Activated effector memory CD4-positive, alpha-beta T cell treated with anti-CD3 and anti-CD28 coated beads, Interleukin-2, amount 50 U/mL, for 16 hours (primary cell): Measurements from ENCODE around the gene CHIT1.
"Not testable (repeated sequence)": the region's sequence is repeated elsewhere in the genome, so short reads cannot be mapped to it uniquely, and the experiment has no call there.

Experiments used
- DNase-seq: peaks from one replicate; pipeline ENCODE4 v3.0.0-alpha.2; 2020

Gene CHIT1

DNA sequence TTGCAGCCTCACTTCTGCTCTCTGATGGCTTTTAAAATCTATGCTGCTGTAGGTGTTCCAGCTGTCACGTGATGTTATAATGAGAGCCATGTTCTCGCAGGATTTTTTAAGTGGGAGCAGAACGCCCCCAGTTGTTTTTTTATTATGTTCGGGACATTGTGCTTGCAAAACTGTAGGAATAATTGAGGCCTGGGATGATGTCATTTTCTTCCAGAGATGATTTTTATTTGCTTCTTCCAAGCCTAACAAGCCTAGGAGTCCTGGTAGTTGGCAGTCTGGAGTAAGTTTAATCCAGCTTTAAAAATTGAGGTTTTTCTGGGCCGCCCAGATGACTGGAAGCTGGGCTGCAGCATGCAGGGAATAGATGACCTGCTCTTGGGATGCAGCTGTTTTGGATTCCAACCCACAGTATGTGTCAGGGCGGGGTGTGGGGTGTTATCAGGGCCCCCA lies 34.6 kb upstream of the CHIT1 start:
- DNase-seq = no peak

DNA sequence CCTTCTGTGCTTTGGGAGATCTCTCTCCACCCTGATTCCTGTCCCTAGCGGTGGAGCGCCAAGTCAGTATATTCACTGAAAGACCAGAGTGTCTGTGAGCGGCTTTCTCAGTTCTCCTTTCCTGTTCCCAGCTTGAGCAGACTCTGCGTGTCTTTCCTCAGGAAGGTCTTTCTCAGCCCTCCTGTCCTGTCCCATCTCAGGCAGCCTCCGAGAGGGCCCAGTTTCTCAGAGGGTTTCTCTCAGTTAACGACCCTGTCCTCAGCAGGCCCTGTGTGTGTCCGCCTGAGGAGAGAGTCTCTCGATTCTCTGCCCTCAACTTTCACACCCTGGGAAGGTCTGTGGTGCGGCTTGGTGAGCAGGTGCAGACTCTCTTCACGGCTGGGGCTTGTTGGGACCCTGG lies 34.0 kb upstream of the CHIT1 start:
- DNase-seq = no peak

DNA sequence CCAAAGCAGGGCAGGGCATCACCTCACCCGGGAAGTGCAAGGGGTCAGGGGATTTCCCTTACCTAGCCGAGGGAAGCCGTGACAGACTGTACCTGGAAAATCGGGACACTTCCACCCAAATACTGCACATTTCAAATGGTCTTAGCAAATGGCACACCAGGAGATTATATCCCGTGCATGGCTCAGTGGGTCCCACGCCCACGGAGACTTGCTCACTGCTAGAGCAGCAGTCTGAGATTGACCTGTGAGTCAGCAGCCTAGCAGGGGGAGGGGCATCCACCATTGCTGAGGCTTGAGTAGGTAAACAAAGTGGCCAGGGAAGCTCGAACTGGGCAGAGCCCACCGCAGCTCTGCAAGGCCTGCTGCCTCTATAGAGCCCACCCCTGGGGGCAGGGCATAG lies 27.2 kb upstream of the CHIT1 start:
- DNase-seq = not testable (repeated sequence)

DNA sequence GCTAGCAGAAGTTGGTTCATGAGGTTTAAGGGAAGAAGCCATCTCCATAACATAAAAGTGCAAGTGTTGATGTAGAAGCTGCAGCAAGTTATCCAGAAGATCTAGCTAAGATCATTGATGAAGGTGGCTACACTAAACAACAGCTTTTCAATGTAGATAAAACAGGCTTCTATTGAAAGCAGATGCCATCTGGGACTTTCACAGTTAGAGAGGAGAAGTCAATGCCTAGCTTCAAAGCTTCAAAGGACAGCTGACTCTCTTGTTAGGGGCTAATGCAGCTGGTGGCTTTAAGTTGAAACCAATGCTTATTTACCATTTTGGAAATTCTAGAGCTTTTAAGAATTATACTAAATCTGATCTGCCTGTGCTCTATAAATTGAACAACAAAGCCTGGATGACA lies 25.3 kb upstream of the CHIT1 start:
- not testable (repeated sequence) for DNase-seq

DNA sequence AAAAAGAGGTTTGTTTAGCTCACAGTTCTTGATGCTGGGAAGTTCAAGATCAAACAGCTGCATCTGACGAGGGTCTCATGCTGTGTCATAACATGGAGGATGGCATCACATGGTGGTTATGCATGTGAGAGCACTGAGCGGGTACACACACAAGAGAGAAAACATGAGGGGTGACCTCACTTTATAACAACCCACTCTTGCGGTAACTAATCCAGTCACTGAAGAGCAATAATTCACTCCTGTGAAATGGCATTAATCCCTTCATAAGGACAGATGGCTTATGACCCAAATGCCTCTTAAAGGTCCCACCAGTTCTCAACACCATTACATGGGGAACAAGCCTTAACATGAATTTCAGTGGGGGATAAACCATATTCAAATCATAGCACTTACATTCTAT lies 23.2 kb upstream of the CHIT1 start:
- DNase-seq = no peak

DNA sequence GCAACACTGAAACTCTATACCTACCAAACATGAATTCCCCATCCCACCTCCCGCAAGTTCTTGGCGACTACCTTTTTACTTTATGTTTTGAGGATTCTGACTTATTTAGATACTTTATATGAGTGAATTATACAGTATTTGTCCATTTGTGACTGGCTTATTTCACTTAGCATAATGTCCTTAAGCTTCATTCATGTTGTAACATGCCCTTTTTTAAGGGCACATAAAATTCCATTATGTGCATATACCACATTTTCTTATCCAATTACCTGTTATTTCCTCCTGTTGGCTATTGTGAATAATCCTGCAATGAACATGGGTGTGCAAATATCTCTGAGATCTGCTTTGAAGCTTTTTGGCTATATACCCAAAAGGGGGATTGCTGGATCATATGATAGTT lies 22.0 kb upstream of the CHIT1 start:
- no peak for DNase-seq

DNA sequence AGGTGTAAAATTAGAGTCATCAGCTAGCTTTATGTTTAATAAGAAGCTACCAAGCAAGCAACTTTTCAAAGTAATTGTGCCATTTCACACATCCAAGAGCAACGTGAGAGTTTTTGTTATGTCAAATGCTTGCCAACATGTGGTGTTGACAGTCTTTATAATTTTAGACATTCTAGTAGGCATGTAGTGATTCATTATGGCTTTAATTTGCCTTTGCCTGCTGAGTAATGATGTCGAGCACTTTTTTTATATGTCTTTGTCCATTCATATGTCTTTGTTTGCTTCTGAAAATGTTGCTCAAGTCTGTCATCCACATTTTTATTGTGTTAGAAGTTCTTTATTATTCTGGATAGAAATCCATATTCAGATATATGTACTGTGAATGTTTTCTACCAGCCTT lies 21.4 kb upstream of the CHIT1 start:
- no peak for DNase-seq

DNA sequence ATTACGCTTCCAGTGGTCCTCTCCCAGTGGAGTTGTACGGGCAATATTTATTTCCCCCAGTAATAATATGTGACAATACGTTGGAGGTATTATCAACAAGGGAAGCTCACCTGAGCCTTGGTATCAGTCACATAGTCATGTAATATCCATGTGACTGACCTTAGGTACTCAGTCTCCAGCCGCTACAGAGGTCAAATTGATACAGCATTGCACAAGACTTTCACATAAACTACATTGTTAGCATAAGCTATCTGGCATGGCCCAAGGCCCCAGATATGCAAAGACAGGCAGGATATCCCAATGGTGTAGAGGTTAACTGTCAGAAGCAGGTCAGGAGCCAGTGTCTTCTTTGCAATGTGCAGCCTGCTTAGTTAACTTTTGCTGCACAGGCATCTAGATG lies 15.3 kb upstream of the CHIT1 start:
- DNase-seq = no peak

DNA sequence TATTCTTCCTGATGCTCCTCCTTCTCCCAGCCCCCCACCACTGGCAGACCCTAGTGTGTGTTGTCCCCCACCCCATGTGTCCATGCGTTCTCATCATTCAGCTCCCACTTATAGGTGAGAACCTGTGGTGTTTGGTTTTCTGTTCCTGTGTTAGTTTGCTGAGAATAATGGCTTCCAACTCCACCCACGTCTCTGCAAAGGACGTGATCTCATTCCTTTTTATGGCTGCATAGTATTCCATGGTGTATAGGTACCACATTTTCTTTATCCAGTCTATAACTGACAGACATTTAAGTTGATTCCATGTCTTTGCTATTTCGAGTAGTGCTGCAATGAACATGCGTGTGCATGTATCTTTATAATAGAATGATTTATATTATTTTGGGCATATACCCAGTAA lies 12.2 kb upstream of the CHIT1 start:
- not testable (repeated sequence) for DNase-seq

DNA sequence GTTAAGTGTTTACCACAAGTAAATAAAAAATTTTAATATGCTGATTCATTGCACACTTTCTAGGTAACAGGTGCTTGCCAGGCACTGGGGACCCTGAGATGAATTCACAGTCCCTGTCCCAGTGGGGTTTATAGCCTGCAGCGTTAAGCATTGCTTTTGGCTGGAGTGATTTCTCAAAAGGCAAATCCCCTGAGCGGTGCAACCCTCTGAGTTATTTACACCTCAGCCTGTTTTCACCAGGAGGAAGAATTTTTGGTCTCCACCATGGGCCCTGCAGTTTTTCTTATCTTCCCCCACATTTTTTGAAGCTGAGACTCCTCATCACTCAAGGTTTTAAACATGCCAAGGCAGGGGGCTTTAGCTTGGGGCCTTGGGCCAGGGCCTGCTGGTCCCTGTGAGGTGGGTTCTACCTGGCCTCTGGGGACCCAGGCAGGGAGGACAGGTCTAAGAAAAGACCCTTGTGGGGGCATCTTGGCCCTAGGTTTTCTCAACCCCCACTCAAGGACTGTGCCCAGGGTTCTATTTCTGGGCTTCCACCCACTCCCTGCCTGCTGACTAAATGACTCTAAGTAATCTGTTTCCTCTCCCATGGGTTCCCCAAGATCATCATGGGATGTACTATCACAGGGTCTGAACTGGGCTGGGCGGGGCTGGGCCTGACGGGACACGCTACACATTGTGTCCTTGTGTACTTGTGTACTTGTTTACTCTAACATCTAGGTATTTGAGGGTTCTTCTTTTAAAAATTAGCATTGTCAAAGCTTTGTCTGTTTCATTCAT lies 10.2 kb upstream of the CHIT1 start:
- no peak for DNase-seq

DNA sequence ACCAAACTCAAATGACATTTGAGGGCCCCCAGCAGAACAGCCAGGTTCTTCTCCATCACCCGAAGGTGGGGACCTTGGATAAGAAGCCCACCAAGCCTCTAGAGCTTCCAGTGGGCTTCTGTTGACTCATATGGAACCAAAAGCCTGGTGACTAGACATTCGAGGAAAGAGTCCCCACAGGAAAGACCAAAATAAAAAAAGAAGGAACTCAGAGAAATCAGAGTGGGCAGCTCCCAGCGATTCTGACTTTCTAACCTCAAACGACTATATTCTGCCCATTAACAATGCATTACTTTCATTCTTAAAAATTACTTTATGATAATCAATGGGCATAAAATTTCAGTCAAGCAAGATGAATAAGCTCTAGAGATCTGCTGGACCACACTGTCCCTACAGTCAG lies 9.6 kb upstream of the CHIT1 start:
- no peak for DNase-seq

DNA sequence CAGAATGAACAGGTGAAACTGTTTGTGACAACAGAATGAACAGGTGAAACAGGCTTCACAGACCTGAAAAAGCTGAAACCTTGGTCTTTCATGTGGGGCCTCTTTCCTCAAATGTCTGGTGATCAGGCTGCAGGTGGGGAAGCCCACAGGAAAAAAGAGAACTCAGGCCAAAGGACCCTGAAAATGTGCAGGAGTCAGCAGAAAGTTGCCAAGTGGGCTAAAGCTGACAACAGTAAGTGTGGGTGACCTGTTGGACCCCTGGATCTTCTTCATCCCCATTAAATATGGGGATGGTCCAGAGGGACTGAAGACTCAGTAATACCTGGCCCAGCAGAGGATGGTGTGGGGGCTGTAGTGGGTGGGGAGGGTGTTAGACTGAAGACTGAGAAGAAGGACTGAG lies 9.1 kb upstream of the CHIT1 start:
- no peak for DNase-seq

DNA sequence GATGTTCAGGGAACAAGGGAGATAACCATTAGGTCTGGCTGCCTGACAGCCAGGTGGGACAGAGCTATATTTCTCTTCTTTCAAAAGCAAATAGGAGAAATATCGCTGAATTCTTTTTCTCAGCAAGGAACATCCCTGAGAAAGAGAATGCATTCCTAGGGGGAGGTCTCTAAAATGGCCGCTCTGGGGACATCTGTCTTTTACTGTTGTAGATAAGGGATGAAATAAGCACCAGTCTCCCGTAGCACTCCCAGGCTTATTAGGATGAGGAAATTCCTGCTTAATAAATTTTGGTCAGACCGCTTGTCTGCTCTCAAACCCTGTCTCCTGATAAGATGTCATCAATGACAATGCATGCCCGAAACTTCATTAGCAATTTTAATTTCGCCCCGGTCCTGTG lies 5.4 kb upstream of the CHIT1 start:
- not testable (repeated sequence) for DNase-seq

DNA sequence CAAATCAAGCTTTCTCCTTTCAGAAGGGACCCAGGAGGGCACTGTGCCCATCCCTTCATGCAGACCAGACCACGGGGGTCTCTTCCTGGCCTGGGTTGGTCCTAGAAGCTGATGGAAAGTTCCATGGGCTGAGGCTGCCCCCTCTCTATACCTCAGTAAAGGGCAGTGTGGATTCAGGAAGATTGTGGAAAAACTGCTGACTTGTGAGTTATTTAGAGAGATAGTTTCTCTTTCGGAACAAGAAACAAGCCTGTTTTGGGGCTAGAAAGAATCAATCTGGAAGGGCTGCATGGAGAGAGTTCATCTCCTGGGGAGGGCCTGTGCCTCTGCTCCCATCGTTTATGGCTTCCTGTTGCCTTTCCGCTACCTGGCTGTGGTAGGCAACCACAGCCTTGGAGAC lies 803 bp downstream of the CHIT1 start:
- DNase-seq = no peak

DNA sequence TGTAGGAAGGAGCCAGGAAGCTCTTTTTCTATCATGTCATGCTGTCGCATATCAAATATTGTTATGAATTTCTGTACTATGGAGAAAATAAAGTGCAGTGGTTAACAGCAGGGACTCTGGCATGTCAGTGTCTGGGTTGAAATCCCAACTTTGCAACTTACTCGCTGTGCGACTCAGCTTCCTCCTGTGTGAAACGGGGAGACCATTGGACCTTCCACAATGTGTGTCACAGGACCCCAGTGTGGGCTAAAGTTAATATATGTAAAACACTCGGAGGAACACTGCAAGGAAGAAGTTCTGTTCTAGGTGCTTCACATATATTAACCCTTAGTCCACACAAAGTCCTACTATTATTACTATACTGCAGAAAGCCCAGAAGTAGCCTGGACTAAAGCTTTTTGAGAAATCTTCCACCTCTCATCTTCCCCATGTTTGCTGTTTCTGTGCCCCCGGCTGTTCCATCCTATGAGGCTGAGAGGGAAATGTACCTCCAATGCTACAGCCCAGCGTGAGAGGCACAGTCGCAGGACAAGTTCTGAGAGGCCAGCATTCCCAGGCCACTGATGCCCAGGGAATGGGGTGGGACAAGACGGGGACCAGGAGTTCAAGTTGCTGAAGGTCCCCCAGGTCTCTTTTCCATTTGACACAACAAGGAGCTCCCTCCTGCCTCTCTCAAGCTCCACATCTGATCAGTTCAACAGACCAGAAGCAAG lies 1.9 kb downstream of the CHIT1 start:
- no peak for DNase-seq

DNA sequence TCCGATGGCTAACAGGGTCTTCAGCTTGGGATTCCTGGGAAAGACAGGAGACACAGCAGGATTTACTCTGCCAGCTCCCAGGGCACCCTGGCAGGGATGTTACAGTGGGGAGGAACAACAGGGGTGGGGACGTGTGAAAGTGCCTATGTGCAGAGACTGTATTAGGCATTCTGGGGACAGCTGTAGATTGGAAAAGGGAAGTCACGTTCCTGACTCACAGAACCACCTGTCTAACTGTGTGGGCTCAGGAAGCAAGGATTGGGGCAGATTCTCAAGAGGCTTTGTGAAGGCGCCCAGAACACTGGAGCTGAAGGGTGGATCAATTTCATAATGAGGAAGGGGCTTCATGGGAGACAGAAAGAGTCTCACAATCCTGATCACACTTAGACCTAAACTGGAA lies 4.4 kb downstream of the CHIT1 start:
- DNase-seq = no peak

DNA sequence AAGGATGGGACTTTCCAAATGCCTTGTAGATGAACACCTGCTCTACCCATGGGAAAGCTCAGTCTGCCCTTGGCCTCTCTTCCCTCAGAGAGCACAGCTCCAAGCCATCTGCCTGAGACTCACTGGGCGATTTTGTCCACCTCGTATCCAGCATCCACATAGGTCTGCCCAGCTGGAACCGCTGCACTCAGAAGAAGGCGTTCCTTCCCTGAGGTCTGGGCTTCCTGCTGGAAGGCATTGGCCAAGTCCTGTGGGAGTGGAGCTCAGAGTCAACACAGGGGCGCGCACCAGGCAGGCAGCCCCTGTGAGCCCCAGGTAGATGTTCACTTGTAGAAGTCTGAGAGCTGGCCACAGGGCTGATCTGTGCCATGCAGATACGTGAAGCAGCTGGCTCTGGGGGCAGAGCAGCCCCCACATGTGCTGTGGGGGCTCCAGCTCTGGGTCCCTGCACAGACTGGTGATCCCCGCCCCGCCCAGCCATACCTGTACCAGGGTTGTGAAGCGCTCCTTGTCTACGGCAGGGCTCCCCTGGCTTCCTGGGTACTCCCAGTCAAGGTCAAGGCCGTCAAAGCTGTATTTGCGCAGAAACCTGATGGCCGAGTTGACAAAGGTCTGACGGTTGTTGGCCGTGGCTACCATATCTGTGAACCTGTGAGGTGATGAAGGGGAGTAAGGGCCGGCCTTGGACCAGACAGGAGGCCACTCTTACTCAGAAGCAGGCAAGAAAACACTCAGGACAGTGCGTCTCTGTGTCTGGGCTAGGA lies 6.3 kb downstream of the CHIT1 start:
- no peak for DNase-seq

DNA sequence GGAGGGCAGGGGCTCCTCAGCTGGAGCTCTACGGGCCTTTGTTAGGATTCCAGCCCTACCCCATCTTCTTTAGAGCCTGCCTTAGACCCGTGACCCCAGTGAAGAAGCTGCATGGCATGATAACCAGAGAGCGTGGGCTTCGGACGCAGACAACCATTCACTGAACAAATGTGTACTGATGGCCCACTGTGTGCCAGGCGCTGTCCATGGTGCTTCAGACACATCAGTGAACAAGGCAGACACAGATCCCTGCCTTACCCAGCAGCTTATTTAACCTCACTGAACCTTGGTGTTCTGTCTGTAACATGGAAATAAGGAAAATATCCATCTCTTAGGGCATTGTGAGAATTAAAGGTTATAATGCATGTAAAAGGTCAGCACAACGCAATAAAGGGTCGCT lies 9.5 kb downstream of the CHIT1 start:
- no peak for DNase-seq

DNA sequence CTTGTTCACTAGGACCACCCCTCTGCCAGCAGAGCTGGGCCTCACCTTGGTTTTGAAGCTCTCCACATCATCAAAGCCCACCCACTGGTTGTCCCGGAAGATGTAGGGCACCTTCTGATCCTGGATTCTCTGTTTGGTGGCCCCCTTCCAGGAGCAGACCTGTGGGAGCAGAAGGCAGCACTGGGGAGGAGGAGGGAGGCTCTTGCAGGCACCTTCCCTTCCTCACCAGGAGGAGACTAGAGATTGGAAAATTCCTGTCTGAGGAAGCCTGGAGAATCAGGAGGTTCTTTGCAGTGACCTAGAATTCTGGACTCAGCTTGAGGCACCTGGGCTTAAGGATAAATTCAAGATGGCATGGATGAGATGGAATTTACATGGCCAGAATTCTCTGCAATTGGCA lies 10.3 kb downstream of the CHIT1 start:
- DNase-seq = no peak

DNA sequence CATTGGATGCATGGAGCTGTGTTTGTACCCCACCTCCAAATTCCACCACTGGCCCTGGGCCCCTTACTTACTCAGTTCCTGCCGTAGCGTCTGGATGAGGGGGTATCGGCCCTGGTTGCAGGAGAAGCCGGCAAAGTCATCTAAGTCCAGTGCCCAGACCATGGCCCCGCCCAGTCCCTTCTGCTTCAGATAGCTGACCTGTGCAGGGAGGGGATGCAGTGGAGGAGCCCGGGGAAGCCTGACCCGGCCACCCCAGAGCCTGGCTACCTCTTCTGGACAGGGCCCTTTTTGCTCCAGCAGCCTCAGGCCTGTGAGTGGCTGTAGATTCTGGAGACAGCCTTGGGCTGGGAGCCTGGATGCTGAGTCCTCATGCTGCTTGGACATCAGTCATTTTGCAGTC lies 11.8 kb downstream of the CHIT1 start:
- DNase-seq = no peak

DNA sequence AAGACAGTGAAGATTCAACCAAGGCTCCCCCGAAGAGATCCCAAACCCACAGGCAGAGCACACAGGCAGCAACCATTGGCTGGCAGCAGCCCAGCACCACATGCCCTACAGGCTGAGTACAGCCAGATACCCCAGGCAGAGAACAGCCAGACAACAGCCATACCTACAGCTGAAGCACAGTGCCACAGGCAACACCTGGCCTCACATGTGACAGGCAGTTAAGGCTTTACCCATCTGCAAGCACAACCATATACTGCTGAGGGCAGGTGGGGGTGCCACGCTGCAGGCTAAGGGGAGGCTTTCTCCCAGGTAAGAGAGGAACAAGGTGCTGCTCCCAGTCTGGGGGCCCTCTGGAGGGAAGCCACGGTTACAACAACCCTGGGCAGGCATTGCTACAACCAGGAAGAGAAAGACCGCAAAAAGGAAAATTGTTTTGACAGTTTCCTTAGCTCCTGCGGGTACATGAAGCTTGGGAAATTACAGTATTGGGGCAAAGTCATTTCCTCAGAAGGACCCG lies 12.3 kb downstream of the CHIT1 start:
- DNase-seq = no peak

DNA sequence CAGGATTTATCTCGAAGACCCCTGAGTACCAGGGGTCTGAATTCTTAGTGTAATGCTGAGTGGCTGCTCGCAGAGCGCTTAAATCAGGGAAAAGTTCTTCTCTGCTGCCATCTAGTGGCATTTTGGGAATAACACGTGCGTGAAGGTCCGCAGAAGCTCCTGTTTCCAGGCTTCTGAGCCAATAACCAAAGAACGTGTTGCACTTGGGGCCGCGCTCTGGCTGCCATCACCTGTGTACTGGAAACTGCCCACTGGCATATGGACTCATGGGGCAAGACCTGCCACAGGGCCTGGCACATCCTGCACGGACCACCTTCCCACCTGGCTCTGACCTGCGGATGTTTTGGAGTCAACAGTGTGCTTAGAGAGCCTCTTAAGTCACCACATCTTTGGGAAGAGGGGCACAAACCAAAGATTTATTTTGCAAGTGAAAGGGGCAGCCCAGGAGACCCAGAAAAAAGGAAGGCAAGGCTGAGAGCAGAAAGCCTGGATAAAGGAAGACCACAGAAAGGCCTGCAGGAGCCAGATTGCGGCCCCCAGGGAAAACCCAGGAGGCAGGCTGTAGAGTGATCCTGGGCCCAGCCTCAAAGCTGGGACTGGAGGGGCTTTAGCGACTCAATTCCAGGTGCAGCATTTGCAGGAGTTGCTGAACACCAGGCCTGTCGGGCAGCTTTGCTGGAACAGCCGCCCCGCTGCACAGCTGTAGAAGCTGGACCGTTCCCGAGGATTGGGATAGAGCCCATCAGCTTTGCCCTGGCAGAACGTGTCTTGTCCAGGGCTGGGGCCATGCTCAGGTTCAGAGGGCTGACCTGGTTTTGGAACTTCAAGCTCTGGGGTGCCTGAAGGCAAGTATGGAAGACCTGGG lies 13.0 kb downstream of the CHIT1 start:
- peak; percentile 78 for DNase-seq

DNA sequence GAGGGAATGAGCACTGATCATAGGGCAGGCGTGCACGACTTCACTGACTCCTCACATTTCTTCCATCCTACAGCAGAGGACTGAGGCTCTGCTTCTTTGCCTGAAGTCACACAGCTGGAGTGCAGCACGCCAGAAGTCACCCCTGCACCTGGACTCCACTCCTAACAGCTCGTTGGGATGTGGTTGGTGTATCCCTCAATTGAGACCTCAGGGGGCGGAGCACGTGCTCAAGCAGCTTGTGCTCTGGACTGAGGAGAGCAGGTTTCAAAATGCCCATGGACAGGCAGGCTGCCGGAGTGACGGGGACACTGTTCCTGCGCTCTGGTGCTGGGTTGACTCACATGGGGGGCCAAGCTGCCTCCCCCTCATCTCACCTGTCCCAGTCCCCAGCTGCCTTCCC lies 13.9 kb downstream of the CHIT1 start:
- DNase-seq = peak; percentile 52
